ENCODE results near the gene ABCA4. TPM values are rescaled to one million over a fixed set of nuclear protein-coding genes. Genes with fewer than 3 reads are reported as not detected.

ABCA4 gene
- total RNA-seq, 2 donors from 2014 or later = 2.0 to 3.7 TPM

DNA sequence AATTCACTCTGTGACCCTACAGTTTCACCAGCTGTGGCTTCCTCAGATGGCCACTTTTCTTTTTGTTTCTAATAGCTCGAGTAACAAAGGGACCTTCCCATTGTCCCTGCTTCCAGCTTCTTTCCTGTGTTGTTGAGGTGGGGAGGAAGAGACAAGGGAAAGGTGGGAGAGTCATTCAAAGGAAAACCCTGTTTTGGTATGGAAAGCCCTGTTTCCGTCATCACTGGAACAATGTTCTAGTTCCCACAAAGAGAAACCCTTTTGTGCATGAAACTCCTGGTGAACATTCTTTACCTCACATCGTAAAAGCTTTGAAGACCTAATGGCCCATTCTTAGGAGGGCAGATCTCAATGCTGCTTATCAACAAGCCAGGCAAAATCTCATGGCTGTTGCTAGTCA is 62.2 kb downstream of the ABCA4 start:
- Histone ChIP-seq H3K4me3 (no peak overlapping the region), H3K36me3 (no peaks in the 10 kb centered on the region), H3K27me3 (replicated peaks; ENCODE audit: insufficient read depth) (no peaks in the 10 kb centered on the region), H3K27ac (no peak overlapping the region), H3K4me1 (ENCODE audit: control insufficient read depth in 1 of 2, low read depth in 2 of 2) (peaks cover 0 to 14% of the 10 kb centered on the region in 2 donors), H3K9me3 (no peaks in the 10 kb centered on the region)
- no peak for ATAC-seq (ENCODE audit: insufficient number of reproducible peaks, low FRiP score, low read depth)
- TF ChIP-seq, protein P1, sequence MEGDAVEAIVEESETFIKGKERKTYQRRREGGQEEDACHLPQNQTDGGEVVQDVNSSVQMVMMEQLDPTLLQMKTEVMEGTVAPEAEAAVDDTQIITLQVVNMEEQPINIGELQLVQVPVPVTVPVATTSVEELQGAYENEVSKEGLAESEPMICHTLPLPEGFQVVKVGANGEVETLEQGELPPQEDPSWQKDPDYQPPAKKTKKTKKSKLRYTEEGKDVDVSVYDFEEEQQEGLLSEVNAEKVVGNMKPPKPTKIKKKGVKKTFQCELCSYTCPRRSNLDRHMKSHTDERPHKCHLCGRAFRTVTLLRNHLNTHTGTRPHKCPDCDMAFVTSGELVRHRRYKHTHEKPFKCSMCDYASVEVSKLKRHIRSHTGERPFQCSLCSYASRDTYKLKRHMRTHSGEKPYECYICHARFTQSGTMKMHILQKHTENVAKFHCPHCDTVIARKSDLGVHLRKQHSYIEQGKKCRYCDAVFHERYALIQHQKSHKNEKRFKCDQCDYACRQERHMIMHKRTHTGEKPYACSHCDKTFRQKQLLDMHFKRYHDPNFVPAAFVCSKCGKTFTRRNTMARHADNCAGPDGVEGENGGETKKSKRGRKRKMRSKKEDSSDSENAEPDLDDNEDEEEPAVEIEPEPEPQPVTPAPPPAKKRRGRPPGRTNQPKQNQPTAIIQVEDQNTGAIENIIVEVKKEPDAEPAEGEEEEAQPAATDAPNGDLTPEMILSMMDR (IDR thresholded peaks at IDR 0.05) = no peak
- DNase-seq (ENCODE audit: low spot score) = no peak

DNA sequence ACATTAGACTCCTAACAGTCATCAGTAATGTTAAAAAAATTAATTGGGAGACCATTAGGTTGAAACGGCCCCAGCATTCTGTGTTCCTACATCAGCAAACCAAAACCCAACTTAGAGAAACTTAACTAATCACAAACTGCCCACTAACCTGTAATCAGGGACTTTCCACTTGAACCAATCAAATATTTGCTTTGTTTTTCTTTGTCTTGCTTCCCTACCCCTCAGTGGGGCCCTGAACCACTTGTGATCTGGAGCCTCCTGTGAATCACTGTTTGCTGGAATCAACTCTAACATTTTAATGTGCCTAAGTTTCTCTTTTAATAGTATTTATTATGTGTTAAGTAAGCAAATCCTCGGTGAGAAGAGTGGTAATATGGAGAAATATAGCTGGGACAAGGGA is 64.0 kb downstream of the ABCA4 start:
- Histone ChIP-seq H3K9me3 (no peaks in the 10 kb centered on the region), H3K4me1 (ENCODE audit: control insufficient read depth in 1 of 2, low read depth in 2 of 2) (peaks cover 0 to 6% of the 10 kb centered on the region in 2 donors), H3K4me3 (no peak overlapping the region), H3K36me3 (no peaks in the 10 kb centered on the region), H3K27ac (no peak overlapping the region), H3K27me3 (replicated peaks; ENCODE audit: insufficient read depth) (no peaks in the 10 kb centered on the region)
- TF ChIP-seq, protein P1 (IDR thresholded peaks at IDR 0.05) = no peak
- ATAC-seq (ENCODE audit: insufficient number of reproducible peaks, low FRiP score, low read depth) = no peak
- DNase-seq (ENCODE audit: low spot score) = no peak

DNA sequence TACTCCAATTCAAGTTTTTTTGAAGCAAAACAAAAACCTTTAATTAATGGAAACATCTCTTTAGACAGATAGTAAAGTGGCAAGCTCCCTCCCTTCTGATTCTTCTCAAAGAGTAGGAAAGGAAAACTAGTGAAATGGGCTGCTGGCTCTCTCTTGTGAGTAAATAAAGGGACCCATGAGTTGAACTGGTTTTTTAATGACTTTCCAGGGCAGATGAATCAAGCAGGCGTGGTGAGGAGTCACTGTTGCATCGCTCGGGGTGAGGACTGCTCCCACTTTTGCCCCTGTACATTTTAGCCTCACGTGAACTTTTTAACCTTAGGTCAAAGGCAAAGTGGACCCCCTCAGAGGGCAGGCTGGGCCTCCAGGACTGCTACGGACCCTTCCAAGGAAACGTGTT is 64.8 kb downstream of the ABCA4 start:
- Histone ChIP-seq H3K27ac (no peak overlapping the region), H3K9me3 (no peaks in the 10 kb centered on the region), H3K27me3 (replicated peaks; ENCODE audit: insufficient read depth) (no peaks in the 10 kb centered on the region), H3K4me1 (ENCODE audit: control insufficient read depth in 1 of 2, low read depth in 2 of 2) (no peaks in the 10 kb centered on the region), H3K4me3 (no peak overlapping the region), H3K36me3 (no peaks in the 10 kb centered on the region)
- TF ChIP-seq, protein P1 (IDR thresholded peaks at IDR 0.05) = no peak
- ATAC-seq (ENCODE audit: insufficient number of reproducible peaks, low FRiP score, low read depth) = no peak
- DNase-seq (ENCODE audit: low spot score) = no peak

DNA sequence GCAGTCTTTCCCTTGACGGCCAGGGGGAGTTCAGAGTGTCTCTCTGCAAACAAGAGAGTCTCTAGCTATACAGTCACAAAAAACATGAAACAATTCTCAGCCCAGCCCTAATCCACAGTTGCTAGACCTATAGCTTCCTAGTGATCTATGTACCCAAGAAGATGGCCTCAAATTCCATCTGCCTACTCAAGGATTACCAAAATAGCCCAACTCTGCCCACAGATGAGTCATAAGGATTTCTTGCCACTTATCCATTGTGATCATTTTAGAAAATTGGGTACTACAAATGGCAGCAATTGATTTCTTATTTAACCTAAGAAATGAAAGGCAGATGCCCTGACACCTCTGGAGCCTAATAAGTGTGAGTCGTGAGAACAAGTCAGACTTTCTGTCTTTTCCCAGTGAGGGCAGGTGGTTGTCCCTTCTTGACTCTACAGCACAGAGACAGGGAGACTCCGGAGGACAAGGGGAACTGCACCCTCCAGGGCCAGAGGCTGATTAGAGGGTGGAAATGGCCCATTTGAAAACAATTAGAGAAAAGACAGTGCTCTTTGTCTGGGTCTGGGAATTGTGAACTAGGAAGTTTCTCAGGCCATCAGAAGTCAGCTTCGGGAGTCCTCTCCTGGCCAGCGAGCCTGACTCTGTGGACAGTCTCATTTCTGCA is 65.4 kb downstream of the ABCA4 start:
- ATAC-seq (ENCODE audit: insufficient number of reproducible peaks, low FRiP score, low read depth) (no peak), DNase-seq (ENCODE audit: low spot score) (no peak)
- H3K36me3 ChIP-seq = no peaks in the 10 kb centered on the region
- H3K27me3 ChIP-seq (replicated peaks; ENCODE audit: insufficient read depth) = no peaks in the 10 kb centered on the region
- no peaks in the 10 kb centered on the region for H3K4me1 ChIP-seq (ENCODE audit: control insufficient read depth in 1 of 2, low read depth in 2 of 2)
- no peaks in the 10 kb centered on the region for H3K9me3 ChIP-seq
- H3K27ac ChIP-seq = no peak overlapping the region
- TF ChIP-seq, protein P1 (IDR thresholded peaks at IDR 0.05) = no peak
- no peak overlapping the region for H3K4me3 ChIP-seq

DNA sequence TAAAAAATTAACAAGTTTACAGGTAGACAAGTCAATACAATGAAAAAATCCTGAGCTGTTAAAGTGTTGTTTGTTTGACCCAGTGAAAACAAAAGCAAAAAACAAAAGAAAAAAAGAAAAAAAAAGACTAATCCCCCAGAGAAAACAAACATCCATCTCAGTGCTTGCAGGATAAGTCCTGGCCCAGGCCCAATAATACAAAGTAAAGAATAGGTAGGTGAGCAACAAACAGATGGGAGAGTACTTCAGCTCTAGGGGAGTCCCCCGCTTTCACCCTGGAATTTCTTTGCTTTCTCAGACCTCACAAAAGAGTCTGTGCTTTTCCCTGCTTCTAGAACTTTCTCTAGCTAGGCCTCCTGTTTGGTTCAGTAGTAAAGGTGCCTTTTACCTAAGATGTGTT is 70.3 kb downstream of the ABCA4 start:
- DNase-seq (ENCODE audit: low spot score) (no peak), ATAC-seq (ENCODE audit: insufficient number of reproducible peaks, low FRiP score, low read depth) (no peak)
- TF ChIP-seq, protein P1 (IDR thresholded peaks at IDR 0.05) = no peak
- Histone ChIP-seq H3K27me3 (replicated peaks; ENCODE audit: insufficient read depth) (no peaks in the 10 kb centered on the region), H3K36me3 (no peaks in the 10 kb centered on the region), H3K4me1 (ENCODE audit: control insufficient read depth in 1 of 2, low read depth in 2 of 2) (peaks cover 14 to 27% of the 10 kb centered on the region in 2 donors), H3K9me3 (no peaks in the 10 kb centered on the region), H3K4me3 (no peak overlapping the region), H3K27ac (no peak overlapping the region)

All from thoracic aorta (tissue), 2 donors.